ENCODE results near the gene MISP. TPM values are rescaled to one million over a fixed set of nuclear protein-coding genes. Genes with fewer than 3 reads are reported as not detected.
"Not testable (repeated sequence)": the region's sequence is repeated elsewhere in the genome, so short reads cannot be mapped to it uniquely, and the experiment has no call there.

The MISP gene, protein sequence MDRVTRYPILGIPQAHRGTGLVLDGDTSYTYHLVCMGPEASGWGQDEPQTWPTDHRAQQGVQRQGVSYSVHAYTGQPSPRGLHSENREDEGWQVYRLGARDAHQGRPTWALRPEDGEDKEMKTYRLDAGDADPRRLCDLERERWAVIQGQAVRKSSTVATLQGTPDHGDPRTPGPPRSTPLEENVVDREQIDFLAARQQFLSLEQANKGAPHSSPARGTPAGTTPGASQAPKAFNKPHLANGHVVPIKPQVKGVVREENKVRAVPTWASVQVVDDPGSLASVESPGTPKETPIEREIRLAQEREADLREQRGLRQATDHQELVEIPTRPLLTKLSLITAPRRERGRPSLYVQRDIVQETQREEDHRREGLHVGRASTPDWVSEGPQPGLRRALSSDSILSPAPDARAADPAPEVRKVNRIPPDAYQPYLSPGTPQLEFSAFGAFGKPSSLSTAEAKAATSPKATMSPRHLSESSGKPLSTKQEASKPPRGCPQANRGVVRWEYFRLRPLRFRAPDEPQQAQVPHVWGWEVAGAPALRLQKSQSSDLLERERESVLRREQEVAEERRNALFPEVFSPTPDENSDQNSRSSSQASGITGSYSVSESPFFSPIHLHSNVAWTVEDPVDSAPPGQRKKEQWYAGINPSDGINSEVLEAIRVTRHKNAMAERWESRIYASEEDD
- not detected for polyA plus RNA-seq

GRCh38 chr19:750640-751423 is at the start of gene MISP:
Gene MISP, plus strand, starts transcription at chr19:751112. Its CDS starts 5,835 bp downstream, at chr19:756947.
- no peak within 1 kb of the TSS for H3K4me3 Mint-ChIP-seq
- no peaks in the 10 kb centered on the region for H3K36me3 Mint-ChIP-seq
- no peak for DNase-seq
- no peaks in the 10 kb centered on the region for H3K4me1 Mint-ChIP-seq
- H3K9me3 Mint-ChIP-seq: no peaks in the 10 kb centered on the region
- no peaks in the 10 kb centered on the region for H3K27me3 Mint-ChIP-seq (ENCODE audit: low read depth in 3 of 3)
- no peak within 1 kb of the TSS for H3K27ac Mint-ChIP-seq

DNA sequence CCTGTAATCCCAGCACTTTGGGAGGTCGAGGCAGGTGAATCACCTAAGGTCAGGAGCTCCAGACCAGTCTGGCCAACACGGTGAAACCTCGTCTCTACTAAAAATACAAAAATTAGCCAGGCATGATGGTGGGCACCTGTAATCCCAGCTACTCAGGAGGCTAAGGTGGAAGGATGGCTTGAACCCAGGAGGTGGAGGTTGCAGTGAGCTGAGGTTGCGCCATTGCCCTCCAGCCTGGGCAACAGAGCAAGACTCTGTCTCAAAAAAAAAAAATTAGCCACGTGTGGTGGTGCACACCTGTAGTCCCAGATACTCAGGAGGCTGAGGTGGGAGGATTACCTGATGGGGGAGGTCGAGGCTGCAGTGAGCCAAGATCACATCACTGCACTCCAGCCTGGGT is 48.1 kb upstream of the MISP start:
- not testable (repeated sequence) for H3K9me3 Mint-ChIP-seq, DNase-seq, H3K36me3 Mint-ChIP-seq
- H3K27me3 Mint-ChIP-seq (ENCODE audit: low read depth in 3 of 3): peaks cover 8 to 10% (median 9%) of the 10 kb centered on the region in 3 donors
- H3K4me3 Mint-ChIP-seq: peak overlapping the region in 2 of 5 donors; percentile 19 to 61
- peaks cover 6 to 16% of the 10 kb centered on the region in 2 donors for H3K4me1 Mint-ChIP-seq
- H3K27ac Mint-ChIP-seq: peak overlapping the region in 3 of 6 donors; percentile 25 to 67 (median 34)

- Mint-ChIP-seq H3K36me3 (no peaks in the 10 kb centered on the region), H3K4me1 (peaks cover 6 to 17% of the 10 kb centered on the region in 2 donors), H3K27ac (peak overlapping the region in 3 of 6 donors; percentile 25 to 67 (median 51)), H3K27me3 (ENCODE audit: low read depth in 3 of 3) (peaks cover 10% of the 10 kb centered on the region in 3 donors), H3K9me3 (no peaks in the 10 kb centered on the region), H3K4me3 (peak overlapping the region in 4 of 5 donors; percentile 19 to 73 (median 56))
- DNase-seq: no peak
These were observed 47.6 kb upstream of the MISP start for GRCh38 chr19:703329-703650.

DNA sequence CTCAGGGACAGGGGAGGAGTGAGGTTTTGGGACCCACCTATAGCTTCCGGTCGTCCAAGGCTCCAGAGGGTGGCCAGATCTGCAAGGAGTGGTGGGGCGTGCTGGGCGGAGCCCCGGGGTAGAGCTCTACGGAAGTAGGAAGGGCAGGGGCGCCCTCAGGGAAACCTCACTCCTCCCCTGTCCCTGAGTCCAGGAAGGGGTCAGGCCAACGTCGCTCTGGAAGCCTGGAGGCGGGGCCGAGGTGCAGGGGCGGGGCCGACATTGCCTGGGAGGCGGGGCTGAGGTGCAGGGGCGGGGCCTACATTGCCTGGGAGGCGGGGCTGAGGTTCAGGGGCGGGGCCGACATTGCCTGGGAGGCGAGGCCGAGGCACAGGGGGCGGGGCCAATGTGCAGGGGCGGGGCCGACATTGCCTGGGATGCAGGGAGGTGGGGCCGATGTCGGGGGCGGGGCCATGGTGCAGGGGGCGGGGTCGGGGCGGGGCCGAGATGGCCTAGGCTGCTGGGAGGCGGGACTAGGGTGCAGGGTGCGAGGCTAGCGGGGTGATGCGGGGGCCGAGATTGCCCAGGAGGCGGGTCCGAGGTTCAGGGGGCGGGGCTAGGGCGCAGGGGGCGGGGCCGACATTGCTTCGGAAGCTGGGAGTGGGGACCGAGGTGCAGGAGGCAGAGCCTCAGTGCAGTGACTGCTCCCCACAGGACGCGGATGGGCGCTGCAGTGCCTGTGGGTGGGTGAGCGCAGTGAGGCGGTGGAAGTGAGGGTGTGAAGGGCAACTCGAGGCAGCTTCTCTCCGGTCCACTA is 47.1 kb upstream of the MISP start:
- peak overlapping the region in 1 of 6 donors; percentile 51 for H3K27ac Mint-ChIP-seq

GRCh38 chr19:704447-704741 is 46.5 kb upstream of the MISP start:
- no peak overlapping the region for H3K27ac Mint-ChIP-seq
- H3K27me3 Mint-ChIP-seq (ENCODE audit: low read depth in 3 of 3): peaks cover 8 to 10% (median 10%) of the 10 kb centered on the region in 3 donors
- peaks cover 6 to 17% of the 10 kb centered on the region in 2 donors for H3K4me1 Mint-ChIP-seq
- DNase-seq: no peak
- H3K9me3 Mint-ChIP-seq: no peaks in the 10 kb centered on the region
- peak overlapping the region in 1 of 5 donors; percentile 35 for H3K4me3 Mint-ChIP-seq
- H3K36me3 Mint-ChIP-seq: no peaks in the 10 kb centered on the region

More for the DNA sequence above, 47.1 kb upstream of the MISP start:
- no peaks in the 10 kb centered on the region for H3K36me3 Mint-ChIP-seq
- DNase-seq: peak; percentile 64 to 65 (median 64)
- peak overlapping the region in 4 of 5 donors; percentile 19 to 73 (median 40) for H3K4me3 Mint-ChIP-seq
- no peaks in the 10 kb centered on the region for H3K9me3 Mint-ChIP-seq
- H3K27me3 Mint-ChIP-seq (ENCODE audit: low read depth in 3 of 3): peaks cover 8 to 10% (median 10%) of the 10 kb centered on the region in 3 donors
- peaks cover 6 to 17% of the 10 kb centered on the region in 2 donors for H3K4me1 Mint-ChIP-seq

DNA sequence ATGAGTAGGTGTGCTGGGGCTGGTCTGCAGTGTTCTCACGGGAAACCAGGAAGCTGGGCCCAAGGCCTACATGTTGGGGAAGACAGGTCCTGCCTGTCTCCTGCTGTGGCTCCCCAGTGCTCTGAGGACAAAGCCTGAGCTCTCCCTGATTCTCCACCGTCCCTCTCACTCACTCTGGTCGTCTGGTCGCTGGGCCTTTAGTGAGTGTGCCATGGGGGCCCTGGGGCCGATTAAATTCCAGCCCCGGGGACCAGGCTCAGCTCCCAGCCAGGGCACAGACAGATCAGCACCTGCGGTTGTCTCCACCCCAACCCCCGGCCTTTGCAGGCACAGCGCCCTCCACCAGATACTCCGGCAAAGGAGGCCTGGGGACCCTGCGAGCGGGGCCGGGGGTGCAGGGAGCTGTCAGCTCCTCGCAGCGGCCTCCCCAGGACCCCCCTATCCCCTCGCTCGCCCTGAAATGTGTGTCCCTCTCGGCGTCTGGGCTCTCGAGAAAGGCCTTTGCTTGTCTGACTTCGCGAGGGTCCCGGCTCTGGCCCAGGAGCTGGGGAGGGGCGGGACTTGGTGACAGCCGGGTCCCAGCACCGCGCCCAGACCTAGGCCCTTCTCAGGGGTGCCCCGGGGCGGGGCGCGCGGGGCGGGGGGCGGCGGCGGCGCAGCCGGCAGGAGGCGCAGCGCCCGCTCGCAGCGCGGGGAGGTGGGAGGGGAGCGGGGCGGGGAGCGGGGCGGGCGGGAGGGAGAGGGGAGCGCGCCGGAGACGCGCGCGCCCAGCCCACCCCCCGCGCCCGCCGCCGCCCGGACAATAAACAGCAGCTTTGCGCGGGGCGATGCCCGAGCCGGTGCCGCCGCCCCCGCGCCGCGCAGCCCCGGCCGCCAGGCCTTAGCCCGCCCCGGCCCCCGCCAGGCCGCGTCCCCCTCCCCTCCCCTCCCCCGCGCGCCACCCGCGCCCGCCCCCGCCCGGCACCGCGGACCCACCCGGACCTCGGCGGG is 42.5 kb upstream of the MISP start, which contains the start of gene PALM:
PALM (plus strand) TSS at position 782 of the 990 bp plus-strand sequence. CDS start 212 bp downstream, outside the sequence.
- H3K4me3 Mint-ChIP-seq: peak within 1 kb of the TSS in 2 of 5 donors; percentile 49 to 71
- peaks cover 0 to 8% of the 10 kb centered on the region in 2 donors for H3K4me1 Mint-ChIP-seq
- H3K27me3 Mint-ChIP-seq (ENCODE audit: low read depth in 3 of 3): peaks cover 6 to 23% (median 15%) of the 10 kb centered on the region in 3 donors
- H3K9me3 Mint-ChIP-seq: no peaks in the 10 kb centered on the region
- DNase-seq: no peak
- H3K27ac Mint-ChIP-seq: no peak within 1 kb of the TSS
- H3K36me3 Mint-ChIP-seq: no peaks in the 10 kb centered on the region

DNA sequence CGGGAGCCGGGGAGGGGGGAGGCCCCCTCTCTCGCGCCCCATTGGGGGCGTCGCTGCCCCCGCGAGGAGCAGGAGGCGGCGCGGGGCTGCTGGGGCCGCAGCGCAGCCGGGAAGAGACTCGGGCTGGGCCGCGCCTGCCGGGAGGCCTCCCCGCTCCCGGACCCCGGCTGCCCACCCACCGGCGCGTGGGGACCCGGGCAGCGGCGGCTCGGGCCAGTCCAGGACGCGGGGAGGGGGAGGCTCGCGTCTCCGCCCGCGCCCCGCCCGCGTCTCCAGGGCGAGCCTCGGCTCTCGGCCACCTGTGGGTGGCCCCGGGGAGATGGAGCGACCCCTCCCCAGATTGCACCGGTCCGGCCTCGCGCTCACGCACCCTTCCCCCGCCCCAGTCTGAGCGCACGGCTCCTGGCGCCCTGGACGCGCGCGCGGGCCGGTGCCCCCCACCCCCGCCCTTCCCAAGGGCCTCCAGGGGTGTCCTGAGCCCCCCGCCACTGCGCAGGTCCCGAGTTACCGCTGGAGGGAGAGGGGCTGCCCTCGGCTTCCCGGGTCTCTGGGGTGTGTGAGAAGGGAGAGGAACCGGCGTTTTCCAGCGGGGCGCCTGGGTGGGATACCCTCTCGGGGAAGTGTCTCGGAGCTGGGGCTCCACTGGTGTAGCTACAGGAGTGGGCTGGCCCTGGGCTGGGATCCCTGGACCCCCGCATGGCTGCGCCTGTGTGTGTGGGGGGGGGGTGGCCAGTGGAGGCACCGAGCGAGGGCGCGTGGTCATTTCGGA is 41.5 kb upstream of the MISP start:
- H3K36me3 Mint-ChIP-seq: no peaks in the 10 kb centered on the region
- peaks cover 6 to 23% (median 15%) of the 10 kb centered on the region in 3 donors for H3K27me3 Mint-ChIP-seq (ENCODE audit: low read depth in 3 of 3)
- peaks cover 0 to 4% of the 10 kb centered on the region in 2 donors for H3K4me1 Mint-ChIP-seq
- no peak overlapping the region for H3K4me3 Mint-ChIP-seq
- no peaks in the 10 kb centered on the region for H3K9me3 Mint-ChIP-seq
- H3K27ac Mint-ChIP-seq: no peak overlapping the region
- DNase-seq: no peak

GRCh38 chr19:709965-710571 is 40.8 kb upstream of the MISP start:
- no peak overlapping the region for H3K4me3 Mint-ChIP-seq
- H3K9me3 Mint-ChIP-seq: no peaks in the 10 kb centered on the region
- H3K36me3 Mint-ChIP-seq: no peaks in the 10 kb centered on the region
- H3K27me3 Mint-ChIP-seq (ENCODE audit: low read depth in 3 of 3): peaks cover 6 to 23% (median 15%) of the 10 kb centered on the region in 3 donors
- H3K4me1 Mint-ChIP-seq: peaks cover 0 to 2% of the 10 kb centered on the region in 2 donors
- DNase-seq: no peak
- H3K27ac Mint-ChIP-seq: no peak overlapping the region

- H3K27me3 Mint-ChIP-seq (ENCODE audit: low read depth in 3 of 3): peaks cover 6 to 27% (median 18%) of the 10 kb centered on the region in 3 donors
- no peaks in the 10 kb centered on the region for H3K36me3 Mint-ChIP-seq
- H3K27ac Mint-ChIP-seq: no peak overlapping the region
- H3K9me3 Mint-ChIP-seq: no peaks in the 10 kb centered on the region
- DNase-seq: no peak
- peaks cover 0 to 2% of the 10 kb centered on the region in 2 donors for H3K4me1 Mint-ChIP-seq
- H3K4me3 Mint-ChIP-seq: peak overlapping the region in 1 of 5 donors; percentile 7
These were observed 40.1 kb upstream of the MISP start for GRCh38 chr19:710767-711166.

DNA sequence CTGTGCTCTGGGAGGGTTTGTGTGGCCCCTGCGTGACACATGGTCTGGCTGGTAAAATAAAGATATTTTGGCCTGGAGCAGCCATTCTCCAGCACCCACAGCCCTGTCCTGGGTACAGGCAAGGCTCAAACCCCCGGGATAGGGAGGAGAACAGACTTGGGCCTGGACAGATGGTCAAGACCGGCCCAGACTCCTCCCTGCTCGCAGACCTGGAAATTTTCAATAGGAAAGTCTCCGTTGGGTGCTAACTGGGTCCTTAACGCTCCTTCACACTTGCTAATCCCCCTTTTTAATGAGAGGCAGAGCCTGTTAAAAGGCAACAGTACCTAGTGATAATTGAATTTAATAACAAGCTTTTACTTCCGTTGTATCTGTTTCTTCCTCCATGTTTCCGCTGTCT is 39.7 kb upstream of the MISP start:
- H3K27ac Mint-ChIP-seq: no peak overlapping the region
- H3K4me3 Mint-ChIP-seq: peak overlapping the region in 2 of 5 donors; percentile 25 to 27
- H3K36me3 Mint-ChIP-seq: no peaks in the 10 kb centered on the region
- no peaks in the 10 kb centered on the region for H3K9me3 Mint-ChIP-seq
- H3K4me1 Mint-ChIP-seq: peaks cover 0 to 2% of the 10 kb centered on the region in 2 donors
- DNase-seq: no peak
- peaks cover 5 to 29% (median 18%) of the 10 kb centered on the region in 3 donors for H3K27me3 Mint-ChIP-seq (ENCODE audit: low read depth in 3 of 3)

DNA sequence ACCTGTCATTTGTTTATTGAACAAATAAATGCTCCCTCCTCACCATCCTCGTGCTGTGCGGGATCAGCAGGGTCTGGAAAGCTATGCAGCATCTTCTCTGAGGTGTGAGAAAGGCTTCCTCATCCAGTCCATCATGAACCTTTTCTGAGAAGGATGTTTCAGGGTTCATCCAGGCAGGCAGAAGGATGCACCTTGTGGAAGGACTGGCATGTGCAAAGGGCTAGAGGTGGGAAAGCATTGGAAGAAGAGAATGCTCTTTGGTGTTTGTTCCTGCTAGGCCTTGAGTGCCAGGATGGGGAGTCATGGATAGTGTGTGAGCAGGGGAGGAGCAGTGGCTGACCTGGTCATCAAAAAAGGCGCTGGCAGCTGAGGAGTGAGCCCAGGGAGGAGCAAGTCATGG is 35.6 kb upstream of the MISP start:
- no peak overlapping the region for H3K27ac Mint-ChIP-seq
- DNase-seq: no peak
- no peaks in the 10 kb centered on the region for H3K36me3 Mint-ChIP-seq
- peaks cover 0 to 2% of the 10 kb centered on the region in 2 donors for H3K4me1 Mint-ChIP-seq
- no peak overlapping the region for H3K4me3 Mint-ChIP-seq
- H3K9me3 Mint-ChIP-seq: no peaks in the 10 kb centered on the region
- H3K27me3 Mint-ChIP-seq (ENCODE audit: low read depth in 3 of 3): peaks cover 2 to 25% (median 22%) of the 10 kb centered on the region in 3 donors

Measured in immature natural killer cell (primary cell).